ENCODE data around the gene HEXIM1. TPM values are rescaled to one million over a fixed set of nuclear protein-coding genes. Genes with fewer than 3 reads are reported as not detected.

Gene HEXIM1
- polyA plus RNA-seq, 3 donors: 2.2 to 14.8 (median 2.5) TPM

GRCh38 chr17:45190503-45191255 is 42.4 kb downstream of the HEXIM1 start:
- Mint-ChIP-seq H3K36me3 (peaks cover 0 to 2% of the 10 kb centered on the region in 2 donors), H3K4me3 (no peak overlapping the region), H3K27me3 (ENCODE audit: low read depth in 3 of 3) (peaks cover 0 to 4% (median 2%) of the 10 kb centered on the region in 3 donors), H3K27ac (no peak overlapping the region), H3K9me3 (peaks cover 0 to 2% (median 0%) of the 10 kb centered on the region in 7 donors), H3K4me1 (peaks cover 11% of the 10 kb centered on the region)
- WGBS (ENCODE audit: insufficient coverage): 82% methylated on average over 7 of the region's 11 CpGs
- Histone ChIP-seq H3K79me2 (ENCODE audit: insufficient read depth, low read length) (no peaks in the 10 kb centered on the region), H3K9ac (ENCODE audit: insufficient read depth, low read length, poor library complexity, severe bottlenecking) (no peak overlapping the region), H3K27me3 (ENCODE audit: control insufficient read depth in 2 of 2, insufficient read depth in 2 of 2, low read length in 2 of 2) (no peaks in the 10 kb centered on the region), H3K4me1 (ENCODE audit: control insufficient read depth in 1 of 2, insufficient read depth in 2 of 2, low read length in 2 of 2) (peaks cover 0 to 6% of the 10 kb centered on the region in 2 donors), H3K36me3 (replicated peaks in 1 of 2; ENCODE audit: control insufficient read depth in 1 of 2, insufficient read depth in 2 of 2, low read length in 2 of 2) (no peaks in the 10 kb centered on the region), H4K20me1 (ENCODE audit: insufficient read depth, low read length) (no peaks in the 10 kb centered on the region), H3K4me3 (replicated peaks in 1 of 3; ENCODE audit: low read depth in 2 of 3, low read length in 3 of 3) (no peak overlapping the region), H3K9me3 (replicated peaks in 1 of 2; ENCODE audit: control insufficient read depth in 1 of 2, insufficient read depth in 1 of 2, low read length in 2 of 2) (no peaks in the 10 kb centered on the region), H3K4me2 (replicated peaks; ENCODE audit: extremely low read depth, low read length, poor library complexity, severe bottlenecking) (no peak overlapping the region), H3K27ac (ENCODE audit: low read depth in 1 of 2, low read length in 2 of 2) (no peak overlapping the region), H2AFZ (ENCODE audit: insufficient read depth, low read depth, low read length, poor library complexity, severe bottlenecking) (no peak overlapping the region)
- no peak for TF ChIP-seq CTCF (IDR thresholded peaks at IDR 0.05)
- DNase-seq: no peak
- intact Hi-C loops (cut with micrococcal nuclease): no loop called here

- intact Hi-C loops (cut with micrococcal nuclease): loop anchor here in 1 of 2 donors (5.0 kb wide), 1 partner anchor 33 kb away; the partner anchor contains the start of gene HEXIM2
- H3K4me3 ChIP-seq (replicated peaks in 1 of 3; ENCODE audit: low read depth in 2 of 3, low read length in 3 of 3): no peak overlapping the region
- no peaks in the 10 kb centered on the region for H3K27me3 ChIP-seq (ENCODE audit: control insufficient read depth in 2 of 2, insufficient read depth in 2 of 2, low read length in 2 of 2)
- no peak overlapping the region for H3K4me2 ChIP-seq (replicated peaks; ENCODE audit: extremely low read depth, low read length, poor library complexity, severe bottlenecking)
- no peak for DNase-seq
- H3K27ac ChIP-seq (ENCODE audit: low read depth in 1 of 2, low read length in 2 of 2): no peak overlapping the region
- H3K36me3 ChIP-seq (replicated peaks in 1 of 2; ENCODE audit: control insufficient read depth in 1 of 2, insufficient read depth in 2 of 2, low read length in 2 of 2): no peaks in the 10 kb centered on the region
- no peaks in the 10 kb centered on the region for H4K20me1 ChIP-seq (ENCODE audit: insufficient read depth, low read length)
- peaks cover 19 to 29% of the 10 kb centered on the region in 2 donors for H3K4me1 ChIP-seq (ENCODE audit: control insufficient read depth in 1 of 2, insufficient read depth in 2 of 2, low read length in 2 of 2)
- H3K79me2 ChIP-seq (ENCODE audit: insufficient read depth, low read length): no peaks in the 10 kb centered on the region
- Mint-ChIP-seq H3K9me3 (peaks cover 0 to 2% (median 0%) of the 10 kb centered on the region in 7 donors), H3K27me3 (ENCODE audit: low read depth in 3 of 3) (peaks cover 0 to 4% (median 2%) of the 10 kb centered on the region in 3 donors), H3K27ac (no peak overlapping the region), H3K36me3 (peaks cover 0 to 1% of the 10 kb centered on the region in 2 donors), H3K4me1 (peaks cover 17% of the 10 kb centered on the region), H3K4me3 (no peak overlapping the region)
- TF ChIP-seq CTCF (IDR thresholded peaks at IDR 0.05): no peak
- no peak overlapping the region for H2AFZ ChIP-seq (ENCODE audit: insufficient read depth, low read depth, low read length, poor library complexity, severe bottlenecking)
- H3K9ac ChIP-seq (ENCODE audit: insufficient read depth, low read length, poor library complexity, severe bottlenecking): no peak overlapping the region
- H3K9me3 ChIP-seq (replicated peaks in 1 of 2; ENCODE audit: control insufficient read depth in 1 of 2, insufficient read depth in 1 of 2, low read length in 2 of 2): no peaks in the 10 kb centered on the region
These were observed 47.1 kb downstream of the HEXIM1 start for GRCh38 chr17:45195424-45195823.
